Liver (tissue), 9 donors: ENCODE data around the gene CASP6. TPM values are rescaled to one million over a fixed set of nuclear protein-coding genes. Genes with fewer than 3 reads are reported as not detected.

Experiments used
- DNase-seq: peaks from one replicate; pipeline ENCODE4 v3.0.0-alpha.2; 2017; ENCODE audit warnings: low spot score
- H3K27ac ChIP-seq, 2 donors: one replicate each; pipeline ENCODE4 v1.7.0; 2013; ENCODE audit warnings: inconsistent platforms in 2 of 2, low read length in 2 of 2, control low read depth in 1 of 2, low read depth in 1 of 2, mild to moderate bottlenecking in 1 of 2
- H3K27me3 ChIP-seq, 4 donors: one replicate each; pipeline versions ENCODE4 v1.6.1 to v1.7.0; 2013; ENCODE audit warnings: low read length in 3 of 4, inconsistent platforms in 1 of 4, mild to moderate bottlenecking in 1 of 4, moderate library complexity in 1 of 4; ENCODE audit not compliant: control insufficient read depth in 4 of 4, insufficient read depth in 4 of 4
- H3K36me3 ChIP-seq, 4 donors: one replicate each; pipeline versions ENCODE4 v1.6.1 to v1.7.0; 2013; ENCODE audit warnings: low read length in 3 of 4, mild to moderate bottlenecking in 3 of 4, low read depth in 1 of 4, moderate library complexity in 1 of 4; ENCODE audit not compliant: control insufficient read depth in 4 of 4, insufficient read depth in 3 of 4
- H3K4me1 ChIP-seq, 4 donors: one replicate each; pipeline versions ENCODE4 v1.6.1 to v1.7.0; 2013; ENCODE audit warnings: low read length in 3 of 4, mild to moderate bottlenecking in 3 of 4, moderate library complexity in 1 of 4; ENCODE audit not compliant: control insufficient read depth in 4 of 4, insufficient read depth in 4 of 4
- H3K4me3 ChIP-seq, 3 donors: one replicate each; pipeline versions ENCODE4 v1.6.1 to v1.7.0; 2013; ENCODE audit warnings: low read length in 3 of 3, control low read depth in 1 of 3, low read depth in 1 of 3, mild to moderate bottlenecking in 1 of 3
- H3K9ac ChIP-seq, 2 donors: one replicate each; pipeline ENCODE4 v1.7.0; 2013; ENCODE audit warnings: low read length in 2 of 2, mild to moderate bottlenecking in 2 of 2, moderate library complexity in 2 of 2, control low read depth in 1 of 2, low read depth in 1 of 2
- H3K9me3 ChIP-seq, 4 donors: one replicate each; pipeline versions ENCODE4 v1.6.1 to v1.7.0; 2013; ENCODE audit warnings: low read length in 3 of 4; ENCODE audit not compliant: control insufficient read depth in 4 of 4
- EGR1 ChIP-seq, 2 donors: IDR thresholded peaks; 2 replicates each; pipeline ENCODE4 v1.6.1; 2016 to 2018; ENCODE audit warnings: antibody characterized with exemption in 2 of 2, low read depth in 2 of 2
- FOXA2 ChIP-seq: IDR thresholded peaks from 2 replicates; pipeline ENCODE4 v1.6.1; 2016; ENCODE audit warnings: antibody characterized with exemption
- HNF4G ChIP-seq: IDR thresholded peaks from 2 replicates; pipeline ENCODE4 v1.6.1; 2016; ENCODE audit warnings: antibody characterized with exemption
- RAD21 ChIP-seq, 2 donors: IDR thresholded peaks; 2 replicates each; pipeline ENCODE4 v1.6.1; 2016; ENCODE audit warnings: antibody characterized with exemption in 2 of 2, mild to moderate bottlenecking in 2 of 2
- YY1 ChIP-seq: IDR thresholded peaks from 2 replicates; pipeline ENCODE4 v1.6.1; 2016; ENCODE audit warnings: antibody characterized with exemption, mild to moderate bottlenecking
- WGBS: extraction: QIAGEN DNeasy Blood & Tissue Kit; methylation state at CpG from one replicate; pipeline ENCODE4 v1.1.7; 2013; 5-methylcytosine and 5-hydroxymethylcytosine counted together
- polyA plus RNA-seq, 2 donors: library from polyadenylated mRNA; stranded (reverse) in 1 of 2; unstranded in 1 of 2; fragments of 200-250 nt in 1 of 2; fragments of >200 nt in 1 of 2; fragmentation: Nextera tagmentation in 1 of 2; extraction: Ambion mirVana in 1 of 2; gene quantifications; one replicate each; pipeline versions ENCODE4 v1.2.1 to v1.2.3, GENCODE V29; 2013 to 2015
- total RNA-seq, 2 donors: library from RNA; depleted of rRNA; stranded (reverse); fragments of >200 nt; gene quantifications; one replicate each; pipeline ENCODE4 v1.2.3, GENCODE V29; 2014
- TF ChIP-seq, protein P1 (sequence below): IDR thresholded peaks from 2 replicates; pipeline ENCODE4 v1.6.1; 2016; ENCODE audit warnings: antibody characterized with exemption, mild to moderate bottlenecking
- TF ChIP-seq, protein P2 (sequence below): fragments of 150-350 bp; IDR thresholded peaks from 2 replicates; pipeline ENCODE4 v1.5.1; 2017; ENCODE audit warnings: improper control_type of control experiment, low read depth, low read length; ENCODE audit not compliant: missing input control
- TF ChIP-seq, protein P3 (sequence below): IDR thresholded peaks from 2 replicates; pipeline ENCODE4 v1.6.1; 2016; ENCODE audit warnings: antibody characterized with exemption
- TF ChIP-seq, protein P4 (sequence below): IDR thresholded peaks from 2 replicates; pipeline ENCODE4 v1.6.1; 2016; ENCODE audit warnings: antibody characterized with exemption
- donor health status: healthy.
- donor health status: healthy.
- donor health status: healthy.
- donor health status: healthy.
- donor health status: healthy.

Gene CASP6
- total and polyA plus RNA-seq, 4 donors, result 14.9 to 20.9 (median 19.5) TPM

DNA sequence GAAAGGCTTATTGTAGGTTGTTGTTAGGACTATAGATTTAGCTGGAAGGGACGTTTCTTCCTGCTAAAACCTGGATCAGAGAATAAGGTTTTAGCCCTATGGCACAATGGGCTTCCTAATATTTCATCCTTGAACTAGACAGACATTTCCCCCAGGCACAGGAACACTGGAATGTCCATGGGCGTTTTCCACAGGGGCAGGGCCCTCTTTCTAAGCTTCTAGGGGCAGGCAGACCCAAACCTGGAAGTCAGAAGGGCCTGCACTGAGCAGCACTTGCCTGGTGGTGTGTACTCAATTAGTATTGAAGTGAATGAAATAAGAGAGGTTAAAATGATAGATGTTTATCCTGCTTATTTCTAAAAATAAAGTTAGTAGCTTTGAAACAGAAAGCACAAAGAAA, 41.1 kb downstream of the CASP6 start (continued):
- TF ChIP-seq, protein P1, sequence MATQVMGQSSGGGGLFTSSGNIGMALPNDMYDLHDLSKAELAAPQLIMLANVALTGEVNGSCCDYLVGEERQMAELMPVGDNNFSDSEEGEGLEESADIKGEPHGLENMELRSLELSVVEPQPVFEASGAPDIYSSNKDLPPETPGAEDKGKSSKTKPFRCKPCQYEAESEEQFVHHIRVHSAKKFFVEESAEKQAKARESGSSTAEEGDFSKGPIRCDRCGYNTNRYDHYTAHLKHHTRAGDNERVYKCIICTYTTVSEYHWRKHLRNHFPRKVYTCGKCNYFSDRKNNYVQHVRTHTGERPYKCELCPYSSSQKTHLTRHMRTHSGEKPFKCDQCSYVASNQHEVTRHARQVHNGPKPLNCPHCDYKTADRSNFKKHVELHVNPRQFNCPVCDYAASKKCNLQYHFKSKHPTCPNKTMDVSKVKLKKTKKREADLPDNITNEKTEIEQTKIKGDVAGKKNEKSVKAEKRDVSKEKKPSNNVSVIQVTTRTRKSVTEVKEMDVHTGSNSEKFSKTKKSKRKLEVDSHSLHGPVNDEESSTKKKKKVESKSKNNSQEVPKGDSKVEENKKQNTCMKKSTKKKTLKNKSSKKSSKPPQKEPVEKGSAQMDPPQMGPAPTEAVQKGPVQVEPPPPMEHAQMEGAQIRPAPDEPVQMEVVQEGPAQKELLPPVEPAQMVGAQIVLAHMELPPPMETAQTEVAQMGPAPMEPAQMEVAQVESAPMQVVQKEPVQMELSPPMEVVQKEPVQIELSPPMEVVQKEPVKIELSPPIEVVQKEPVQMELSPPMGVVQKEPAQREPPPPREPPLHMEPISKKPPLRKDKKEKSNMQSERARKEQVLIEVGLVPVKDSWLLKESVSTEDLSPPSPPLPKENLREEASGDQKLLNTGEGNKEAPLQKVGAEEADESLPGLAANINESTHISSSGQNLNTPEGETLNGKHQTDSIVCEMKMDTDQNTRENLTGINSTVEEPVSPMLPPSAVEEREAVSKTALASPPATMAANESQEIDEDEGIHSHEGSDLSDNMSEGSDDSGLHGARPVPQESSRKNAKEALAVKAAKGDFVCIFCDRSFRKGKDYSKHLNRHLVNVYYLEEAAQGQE, result no peak
- no peak for TF ChIP-seq YY1

DNA sequence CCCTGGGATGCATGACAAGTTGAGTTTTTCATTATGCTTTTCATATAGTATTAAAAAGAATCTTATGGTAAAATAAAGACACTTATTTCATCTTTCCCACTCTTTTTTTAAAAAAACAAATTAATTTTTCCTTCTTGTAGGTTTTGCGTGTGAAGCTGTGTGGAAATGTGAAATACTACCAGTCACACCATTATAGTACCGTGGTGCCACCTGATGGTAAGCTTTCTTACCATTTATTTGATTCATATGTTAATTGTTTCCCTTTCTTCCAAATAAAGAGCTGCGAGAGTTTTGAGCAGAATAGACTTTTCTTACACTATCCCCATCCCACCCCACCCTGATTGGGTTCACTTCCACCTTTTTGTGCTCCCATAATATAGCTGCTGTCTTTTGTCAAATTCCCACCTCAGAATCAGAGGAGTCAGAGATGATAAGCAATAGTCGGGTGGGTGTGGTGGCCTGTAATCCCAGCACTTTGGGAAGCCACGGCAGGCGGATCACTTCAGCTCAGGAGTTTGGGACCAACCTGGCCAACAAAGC, 44.3 kb downstream of the CASP6 start:
- DNase-seq, result no peak
- 78% methylated on average over 6 of the region's 6 CpGs for WGBS
- Histone ChIP-seq H3K4me3 (no peak overlapping the region), H3K27me3 (no peaks in the 10 kb centered on the region), H3K4me1 (no peaks in the 10 kb centered on the region), H3K36me3 (no peaks in the 10 kb centered on the region), H3K27ac (no peak overlapping the region), H3K9me3 (no peaks in the 10 kb centered on the region), H3K9ac (no peak overlapping the region)
- no peak for TF ChIP-seq HNF4G
- no peak for TF ChIP-seq FOXA2
- TF ChIP-seq, protein P2, sequence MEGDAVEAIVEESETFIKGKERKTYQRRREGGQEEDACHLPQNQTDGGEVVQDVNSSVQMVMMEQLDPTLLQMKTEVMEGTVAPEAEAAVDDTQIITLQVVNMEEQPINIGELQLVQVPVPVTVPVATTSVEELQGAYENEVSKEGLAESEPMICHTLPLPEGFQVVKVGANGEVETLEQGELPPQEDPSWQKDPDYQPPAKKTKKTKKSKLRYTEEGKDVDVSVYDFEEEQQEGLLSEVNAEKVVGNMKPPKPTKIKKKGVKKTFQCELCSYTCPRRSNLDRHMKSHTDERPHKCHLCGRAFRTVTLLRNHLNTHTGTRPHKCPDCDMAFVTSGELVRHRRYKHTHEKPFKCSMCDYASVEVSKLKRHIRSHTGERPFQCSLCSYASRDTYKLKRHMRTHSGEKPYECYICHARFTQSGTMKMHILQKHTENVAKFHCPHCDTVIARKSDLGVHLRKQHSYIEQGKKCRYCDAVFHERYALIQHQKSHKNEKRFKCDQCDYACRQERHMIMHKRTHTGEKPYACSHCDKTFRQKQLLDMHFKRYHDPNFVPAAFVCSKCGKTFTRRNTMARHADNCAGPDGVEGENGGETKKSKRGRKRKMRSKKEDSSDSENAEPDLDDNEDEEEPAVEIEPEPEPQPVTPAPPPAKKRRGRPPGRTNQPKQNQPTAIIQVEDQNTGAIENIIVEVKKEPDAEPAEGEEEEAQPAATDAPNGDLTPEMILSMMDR, result peak; percentile 12
- TF ChIP-seq RAD21 (IDR thresholded peaks at IDR 0.05), result peak; percentile 70
- no peak for TF ChIP-seq EGR1 (IDR thresholded peaks at IDR 0.05; ENCODE audit: low read depth in 2 of 2)
- TF ChIP-seq, protein P3, sequence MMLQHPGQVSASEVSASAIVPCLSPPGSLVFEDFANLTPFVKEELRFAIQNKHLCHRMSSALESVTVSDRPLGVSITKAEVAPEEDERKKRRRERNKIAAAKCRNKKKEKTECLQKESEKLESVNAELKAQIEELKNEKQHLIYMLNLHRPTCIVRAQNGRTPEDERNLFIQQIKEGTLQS, result no peak

DNA sequence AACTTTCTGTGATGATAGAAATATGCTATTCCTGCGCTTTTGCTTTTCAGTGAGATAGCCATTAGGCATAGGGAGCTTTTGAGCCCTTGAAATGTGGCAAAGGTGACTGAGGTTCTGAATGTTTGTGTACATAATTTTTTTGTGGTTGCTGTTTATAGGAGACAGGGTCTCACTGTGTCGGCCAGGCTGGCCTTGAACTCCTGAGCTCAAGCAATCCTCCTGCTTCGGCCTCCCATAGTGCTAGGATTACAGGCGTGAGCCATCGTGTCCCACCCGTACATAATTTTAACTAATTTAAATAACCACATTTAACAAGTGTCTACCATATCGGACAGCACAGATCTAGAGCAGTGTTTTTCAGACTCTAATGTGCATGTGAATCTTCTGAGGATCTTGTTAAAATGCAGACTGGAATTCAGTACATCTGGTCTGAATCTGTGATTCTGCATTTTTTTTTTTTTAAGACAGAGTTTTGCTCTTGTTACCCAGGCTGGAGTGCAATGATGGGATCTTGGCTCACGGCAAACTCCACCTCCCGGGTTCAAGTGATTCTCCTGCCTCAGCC, 45.3 kb downstream of the CASP6 start:
- Histone ChIP-seq H3K27me3 (no peaks in the 10 kb centered on the region), H3K4me3 (no peak overlapping the region), H3K4me1 (no peaks in the 10 kb centered on the region), H3K27ac (no peak overlapping the region), H3K9me3 (no peaks in the 10 kb centered on the region), H3K9ac (no peak overlapping the region), H3K36me3 (no peaks in the 10 kb centered on the region)
- no peak for DNase-seq
- TF ChIP-seq, protein P4, sequence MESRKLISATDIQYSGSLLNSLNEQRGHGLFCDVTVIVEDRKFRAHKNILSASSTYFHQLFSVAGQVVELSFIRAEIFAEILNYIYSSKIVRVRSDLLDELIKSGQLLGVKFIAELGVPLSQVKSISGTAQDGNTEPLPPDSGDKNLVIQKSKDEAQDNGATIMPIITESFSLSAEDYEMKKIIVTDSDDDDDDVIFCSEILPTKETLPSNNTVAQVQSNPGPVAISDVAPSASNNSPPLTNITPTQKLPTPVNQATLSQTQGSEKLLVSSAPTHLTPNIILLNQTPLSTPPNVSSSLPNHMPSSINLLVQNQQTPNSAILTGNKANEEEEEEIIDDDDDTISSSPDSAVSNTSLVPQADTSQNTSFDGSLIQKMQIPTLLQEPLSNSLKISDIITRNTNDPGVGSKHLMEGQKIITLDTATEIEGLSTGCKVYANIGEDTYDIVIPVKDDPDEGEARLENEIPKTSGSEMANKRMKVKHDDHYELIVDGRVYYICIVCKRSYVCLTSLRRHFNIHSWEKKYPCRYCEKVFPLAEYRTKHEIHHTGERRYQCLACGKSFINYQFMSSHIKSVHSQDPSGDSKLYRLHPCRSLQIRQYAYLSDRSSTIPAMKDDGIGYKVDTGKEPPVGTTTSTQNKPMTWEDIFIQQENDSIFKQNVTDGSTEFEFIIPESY, result no peak
- WGBS, result 89% methylated on average over 9 of the region's 9 CpGs
